Psoas muscle (tissue), 8 donors: ENCODE measurements around the gene MED15. TPM values are rescaled to one million over a fixed set of nuclear protein-coding genes. Genes with fewer than 3 reads are reported as not detected.

Experiments used
- ATAC-seq, 4 donors: fragments of 200-7000 bp; cut with Tn5 transposase; one replicate each; pipeline ENCODE4 v1.9.1; 2020; ENCODE audit warnings: moderate library complexity in 3 of 4, mild to moderate bottlenecking in 2 of 4
- DNase-seq, 2 donors: peaks; one replicate each; pipeline ENCODE4 v3.0.0-alpha.2; 2020
- H3K27ac ChIP-seq: fragments of 200-600 bp; one replicate; pipeline ENCODE4 v1.8.0; 2022
- H3K27me3 ChIP-seq, 3 donors: fragments of 200-600 bp in 1 of 3; one replicate each; pipeline versions ENCODE4 v1.6.1 to v1.8.0; 2013 to 2022; ENCODE audit warnings: low read length in 2 of 3, mild to moderate bottlenecking in 2 of 3, moderate library complexity in 1 of 3; ENCODE audit not compliant: insufficient read depth in 3 of 3
- H3K36me3 ChIP-seq, 2 donors: fragments of 200-600 bp in 1 of 2; one replicate each; pipeline versions ENCODE4 v1.6.1 to v1.8.0; 2013 to 2022; ENCODE audit warnings: low read depth in 1 of 2, mild to moderate bottlenecking in 1 of 2, moderate library complexity in 1 of 2; ENCODE audit not compliant: insufficient read depth in 1 of 2
- H3K4me1 ChIP-seq: fragments of 200-600 bp; one replicate; pipeline ENCODE4 v1.8.0; 2022
- H3K4me3 ChIP-seq: fragments of 200-600 bp; one replicate; pipeline ENCODE4 v1.8.0; 2022; ENCODE audit warnings: mild to moderate bottlenecking
- H3K9me3 ChIP-seq: fragments of 200-600 bp; one replicate; pipeline ENCODE4 v1.8.0; 2022
- WGBS, 3 donors: extraction: QIAGEN DNeasy Blood & Tissue Kit; methylation state at CpG; one replicate each; pipeline versions ENCODE4 v1.1.6 to v1.1.7; 2013; 5-methylcytosine and 5-hydroxymethylcytosine counted together
- intact Hi-C, 2 donors: fragments of 100-400 bp; cut with DNase I; formaldehyde crosslinking; loops; one replicate each; pipeline versions ENCODE4 v1.11.0 to v1.14.2; 2022
- polyA plus RNA-seq, 3 donors: library from polyadenylated mRNA; stranded (reverse); fragments of 200-250 nt; gene quantifications; one replicate each; pipeline ENCODE4 v1.2.3, GENCODE V29; 2013
- total RNA-seq, 4 donors: library from RNA; stranded (reverse); fragmentation: NEBNext Ultra II Directional in 2 of 4; extraction: Animal tissue kit (Norgen Biotek cat#: 25700) in 2 of 4; gene quantifications; one replicate each; pipeline versions ENCODE4 v1.2.1 to v1.2.4, GENCODE V29; 2021 to 2023
- TF ChIP-seq, protein P1 (sequence below): fragments of 200-600 bp; IDR thresholded peaks from one replicate; pipeline ENCODE4 v1.8.0; 2022; ENCODE audit warnings: antibody characterized with exemption
- donor health status: healthy with polysubstance abuse.
- donor health status: DM: no; HTN: no; CAD: no; lungs with moderate emphysema.
- donor health status: Bipolar disorder and iron deficiency.
- donor health status: healthy.
- donor health status: DM: yes; HTN: yes; CAD: no.
- donor health status: DM: no; HTN: no; CAD: no.
- donor health status: DM: no; HTN: no; CAD: no.
- donor health status: DM: yes; HTN: yes; CAD: no.

The MED15 gene
- total and polyA plus RNA-seq, 7 donors = 33.8 to 94.8 (median 59.7) TPM

DNA sequence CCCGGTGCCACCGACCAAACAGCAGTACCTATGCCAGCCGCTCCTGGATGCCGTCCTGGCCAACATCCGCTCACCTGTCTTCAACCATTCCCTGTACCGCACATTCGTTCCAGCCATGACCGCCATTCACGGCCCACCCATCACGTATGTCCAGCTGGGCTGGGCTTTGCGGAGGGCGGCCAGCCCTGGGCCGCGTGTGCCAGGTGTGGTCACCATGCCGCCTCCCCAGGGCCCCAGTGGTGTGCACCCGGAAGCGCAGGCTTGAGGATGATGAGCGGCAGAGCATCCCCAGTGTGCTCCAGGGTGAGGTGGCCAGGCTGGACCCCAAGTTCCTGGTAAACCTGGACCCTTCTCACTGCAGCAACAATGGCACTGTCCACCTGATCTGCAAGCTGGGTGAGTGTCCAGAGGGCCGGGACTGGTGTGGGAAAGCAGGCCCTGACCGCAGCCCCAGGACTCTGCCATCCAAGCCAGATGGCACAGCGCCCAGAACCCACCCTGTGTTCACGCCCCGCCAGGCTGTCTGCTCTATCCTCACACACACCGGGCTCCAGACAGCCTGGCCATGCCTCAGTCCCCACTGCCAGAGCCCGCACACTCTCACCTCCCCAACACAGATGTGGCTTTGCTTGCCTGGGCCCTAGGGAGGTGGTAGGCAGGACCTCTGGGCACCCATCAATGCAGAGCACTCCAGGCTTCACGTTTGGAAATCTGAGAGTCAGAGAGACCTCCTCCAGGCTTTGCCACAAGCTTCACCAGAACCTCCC, 77.6 kb downstream of the MED15 start:
- DNase-seq (no peak), ATAC-seq (no peak)
- Histone ChIP-seq H3K27me3 (no peaks in the 10 kb centered on the region), H3K27ac (no peak overlapping the region), H3K9me3 (no peaks in the 10 kb centered on the region), H3K4me1 (no peaks in the 10 kb centered on the region), H3K4me3 (no peak overlapping the region), H3K36me3 (peaks cover 0 to 59% of the 10 kb centered on the region in 2 donors)
- TF ChIP-seq, protein P1, sequence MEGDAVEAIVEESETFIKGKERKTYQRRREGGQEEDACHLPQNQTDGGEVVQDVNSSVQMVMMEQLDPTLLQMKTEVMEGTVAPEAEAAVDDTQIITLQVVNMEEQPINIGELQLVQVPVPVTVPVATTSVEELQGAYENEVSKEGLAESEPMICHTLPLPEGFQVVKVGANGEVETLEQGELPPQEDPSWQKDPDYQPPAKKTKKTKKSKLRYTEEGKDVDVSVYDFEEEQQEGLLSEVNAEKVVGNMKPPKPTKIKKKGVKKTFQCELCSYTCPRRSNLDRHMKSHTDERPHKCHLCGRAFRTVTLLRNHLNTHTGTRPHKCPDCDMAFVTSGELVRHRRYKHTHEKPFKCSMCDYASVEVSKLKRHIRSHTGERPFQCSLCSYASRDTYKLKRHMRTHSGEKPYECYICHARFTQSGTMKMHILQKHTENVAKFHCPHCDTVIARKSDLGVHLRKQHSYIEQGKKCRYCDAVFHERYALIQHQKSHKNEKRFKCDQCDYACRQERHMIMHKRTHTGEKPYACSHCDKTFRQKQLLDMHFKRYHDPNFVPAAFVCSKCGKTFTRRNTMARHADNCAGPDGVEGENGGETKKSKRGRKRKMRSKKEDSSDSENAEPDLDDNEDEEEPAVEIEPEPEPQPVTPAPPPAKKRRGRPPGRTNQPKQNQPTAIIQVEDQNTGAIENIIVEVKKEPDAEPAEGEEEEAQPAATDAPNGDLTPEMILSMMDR = no peak
- WGBS, 3 donors = 83 to 84% (median 83%) methylated on average over 26 of the region's 26 CpGs
- intact Hi-C loops = no loop called here

DNA sequence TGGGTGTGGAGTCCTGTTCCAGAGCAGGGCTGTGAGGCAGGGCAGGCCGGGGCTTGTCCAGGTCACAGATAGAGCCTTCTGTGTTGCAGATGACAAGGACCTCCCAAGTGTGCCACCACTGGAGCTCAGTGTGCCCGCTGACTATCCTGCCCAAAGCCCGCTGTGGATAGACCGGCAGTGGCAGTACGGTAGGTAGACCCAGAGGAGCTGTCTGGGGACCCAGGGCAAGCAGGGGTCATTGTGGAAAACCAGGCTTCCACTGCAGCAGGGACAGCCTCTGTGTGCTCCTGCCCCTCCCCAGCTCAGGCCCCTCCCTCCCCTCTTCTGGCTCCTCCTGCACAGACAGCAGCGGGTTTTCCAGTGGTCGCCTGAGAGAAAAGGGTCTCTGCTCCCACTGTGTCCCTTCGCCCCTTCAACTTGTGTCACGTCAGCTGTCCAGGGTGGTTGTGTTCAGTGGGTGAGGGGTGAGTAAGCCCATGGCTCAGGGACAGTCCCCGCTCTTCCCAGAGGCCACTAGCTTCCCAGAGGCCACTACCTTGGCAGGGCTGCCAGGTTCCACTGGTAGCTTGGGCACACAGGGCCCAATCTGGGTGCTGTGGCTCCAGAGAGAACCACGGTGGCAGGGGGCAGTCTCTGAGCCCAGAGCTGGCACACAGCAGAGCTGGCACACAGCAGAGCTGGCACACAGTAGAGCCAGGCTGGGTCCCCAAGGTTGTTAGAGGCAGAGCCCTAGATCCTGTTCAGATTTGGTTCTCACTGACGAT, 78.4 kb downstream of the MED15 start:
- 79 to 90% (median 84%) methylated on average over 10 to 12 of the region's 12 CpGs for WGBS, 3 donors
- no peaks in the 10 kb centered on the region for H3K27me3 ChIP-seq
- no peak for ATAC-seq
- H3K9me3 ChIP-seq = no peaks in the 10 kb centered on the region
- H3K27ac ChIP-seq = no peak overlapping the region
- TF ChIP-seq, protein P1 = no peak
- intact Hi-C loops = no loop called here
- no peak overlapping the region for H3K4me3 ChIP-seq
- DNase-seq = no peak
- no peaks in the 10 kb centered on the region for H3K4me1 ChIP-seq
- H3K36me3 ChIP-seq = peaks cover 0 to 59% of the 10 kb centered on the region in 2 donors

DNA sequence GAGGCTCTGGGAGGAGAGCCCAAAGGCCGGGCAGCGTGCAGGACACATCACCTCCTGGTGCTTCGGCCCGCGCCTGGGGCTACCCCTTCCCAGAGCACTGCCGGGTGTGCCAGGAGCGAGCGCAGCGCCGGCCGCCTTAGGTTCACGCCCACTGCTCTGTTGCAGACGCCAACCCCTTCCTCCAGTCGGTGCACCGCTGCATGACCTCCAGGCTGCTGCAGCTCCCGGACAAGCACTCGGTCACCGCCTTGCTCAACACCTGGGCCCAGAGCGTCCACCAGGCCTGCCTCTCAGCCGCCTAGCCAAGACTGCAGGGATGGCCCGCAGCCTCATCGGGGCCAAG, 79.0 kb downstream of the MED15 start:
- ATAC-seq (no peak), DNase-seq (no peak)
- Histone ChIP-seq H3K4me1 (no peaks in the 10 kb centered on the region), H3K27me3 (no peaks in the 10 kb centered on the region), H3K36me3 (peaks cover 0 to 59% of the 10 kb centered on the region in 2 donors), H3K27ac (no peak overlapping the region), H3K4me3 (no peak overlapping the region), H3K9me3 (no peaks in the 10 kb centered on the region)
- TF ChIP-seq, protein P1 = no peak
- intact Hi-C loops = no loop called here
- WGBS, 3 donors = 83 to 89% (median 86%) methylated on average over 22 of the region's 22 CpGs

DNA sequence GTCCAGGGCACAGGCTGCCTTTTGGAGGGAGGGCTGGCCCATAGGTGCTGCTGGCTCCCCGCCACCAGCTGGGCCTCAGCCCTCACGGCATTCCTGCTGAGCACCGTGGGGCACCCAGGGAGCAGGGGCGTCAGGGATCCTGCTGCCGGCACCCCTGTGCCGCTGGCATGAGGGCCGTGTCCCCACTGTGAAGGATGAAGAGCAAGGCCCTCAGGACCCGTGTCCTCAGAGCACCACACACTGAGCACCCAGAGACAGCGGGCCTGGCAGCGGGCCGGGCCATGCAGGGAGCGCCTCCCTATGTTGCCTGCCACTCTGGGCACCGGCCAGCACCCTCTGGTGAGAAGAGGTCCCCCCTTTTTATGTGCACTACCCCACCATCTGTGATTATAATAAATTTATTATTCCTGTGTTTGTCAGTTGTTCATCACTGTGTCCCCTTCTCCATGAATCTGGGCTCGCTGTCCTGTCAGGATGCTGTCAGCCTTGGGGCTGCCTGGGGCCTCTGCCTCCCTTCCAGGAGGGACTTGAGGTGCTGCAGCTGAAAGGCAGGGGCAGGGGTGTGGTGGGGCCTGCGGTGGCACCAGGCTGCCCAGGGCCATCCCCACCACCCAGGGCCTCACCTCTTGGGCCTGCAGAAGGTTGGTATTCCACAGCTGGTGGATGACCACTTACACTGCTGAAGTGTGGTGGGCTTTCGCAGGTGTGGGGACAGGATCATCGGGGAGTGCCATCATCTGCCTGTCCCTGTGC, 80.0 kb downstream of the MED15 start:
- WGBS, 3 donors = 86 to 91% (median 90%) methylated on average over 17 of the region's 17 CpGs
- intact Hi-C loops = no loop called here
- Histone ChIP-seq H3K4me3 (no peak overlapping the region), H3K4me1 (no peaks in the 10 kb centered on the region), H3K27ac (no peak overlapping the region), H3K27me3 (no peaks in the 10 kb centered on the region), H3K9me3 (no peaks in the 10 kb centered on the region), H3K36me3 (peaks cover 0 to 52% of the 10 kb centered on the region in 2 donors)
- TF ChIP-seq, protein P1 = no peak
- no peak for DNase-seq
- ATAC-seq = no peak
